ENCODE results near the gene ATXN10. TPM values are rescaled to one million over a fixed set of nuclear protein-coding genes. Genes with fewer than 3 reads are reported as not detected.

The ATXN10 gene
- total RNA-seq, 1 experiment from 2014 or later = 210 TPM

GRCh38 chr22:45776313-45776585 is 104.6 kb downstream of the ATXN10 start:
- peaks cover 92% of the 10 kb centered on the region for H3K4me1 ChIP-seq (ENCODE audit: low read length)
- H3K4me2 ChIP-seq (ENCODE audit: low read depth, low read length, poor library complexity, severe bottlenecking) = peak overlapping the region; percentile 67
- no peaks in the 10 kb centered on the region for H3K27me3 ChIP-seq (ENCODE audit: low read length)
- peak overlapping the region; percentile 98 for H3K27ac ChIP-seq (ENCODE audit: low read length)
- peak overlapping the region; percentile 60 for H3K9ac ChIP-seq (ENCODE audit: low read length)
- no peaks in the 10 kb centered on the region for H3K9me3 ChIP-seq (ENCODE audit: low read length)
- no peaks in the 10 kb centered on the region for H4K20me1 ChIP-seq (ENCODE audit: insufficient read depth, low read depth, low read length)
- no peaks in the 10 kb centered on the region for H3K9me2 ChIP-seq (replicated peaks; ENCODE audit: insufficient read depth, low read length)
- peak; percentile 59 for DNase-seq
- 0 out of 2 replicates have a peak, but pooled peaks cover 4% of the 10 kb centered on the region for H3K36me3 ChIP-seq (ENCODE audit: insufficient read depth, low read length)
- peaks cover 40% of the 10 kb centered on the region for H3K79me2 ChIP-seq (ENCODE audit: low read length)
- H2AFZ ChIP-seq (ENCODE audit: low read length) = no peak overlapping the region
- H3K4me3 ChIP-seq (ENCODE audit: low read length) = peak overlapping the region; percentile 47

- DNase-seq = peak; percentile 94
- Histone ChIP-seq H3K27me3 (ENCODE audit: low read length) (no peaks in the 10 kb centered on the region), H3K4me3 (ENCODE audit: low read length) (peak overlapping the region; percentile 47), H3K79me2 (ENCODE audit: low read length) (peaks cover 50% of the 10 kb centered on the region), H3K4me2 (ENCODE audit: low read depth, low read length, poor library complexity, severe bottlenecking) (peak overlapping the region; percentile 67), H3K9me3 (ENCODE audit: low read length) (no peaks in the 10 kb centered on the region), H3K27ac (ENCODE audit: low read length) (peak overlapping the region; percentile 98), H4K20me1 (ENCODE audit: insufficient read depth, low read depth, low read length) (no peaks in the 10 kb centered on the region), H3K4me1 (ENCODE audit: low read length) (peaks cover 94% of the 10 kb centered on the region), H3K36me3 (ENCODE audit: insufficient read depth, low read length) (peaks cover 9% of the 10 kb centered on the region; the same call in 1 of the 2 replicates), H3K9me2 (replicated peaks; ENCODE audit: insufficient read depth, low read length) (no peaks in the 10 kb centered on the region), H2AFZ (ENCODE audit: low read length) (no peak overlapping the region), H3K9ac (ENCODE audit: low read length) (peak overlapping the region; percentile 60)
Measured at GRCh38 chr22:45777046-45777851, 105.6 kb downstream of the ATXN10 start.

- H3K79me2 ChIP-seq (ENCODE audit: low read length) = peaks cover 56% of the 10 kb centered on the region
- H3K4me3 ChIP-seq (ENCODE audit: low read length) = peak overlapping the region; percentile 45
- peaks cover 13% of the 10 kb centered on the region; the same call in 1 of the 2 replicates for H3K36me3 ChIP-seq (ENCODE audit: insufficient read depth, low read length)
- peak overlapping the region; percentile 55 for H3K9ac ChIP-seq (ENCODE audit: low read length)
- no peaks in the 10 kb centered on the region for H3K9me2 ChIP-seq (replicated peaks; ENCODE audit: insufficient read depth, low read length)
- H3K27ac ChIP-seq (ENCODE audit: low read length) = peak overlapping the region; percentile 98
- H2AFZ ChIP-seq (ENCODE audit: low read length) = no peak overlapping the region
- no peaks in the 10 kb centered on the region for H3K27me3 ChIP-seq (ENCODE audit: low read length)
- H4K20me1 ChIP-seq (ENCODE audit: insufficient read depth, low read depth, low read length) = no peaks in the 10 kb centered on the region
- H3K9me3 ChIP-seq (ENCODE audit: low read length) = no peaks in the 10 kb centered on the region
- peaks cover 94% of the 10 kb centered on the region for H3K4me1 ChIP-seq (ENCODE audit: low read length)
- DNase-seq = no peak
- peak overlapping the region; percentile 67 for H3K4me2 ChIP-seq (ENCODE audit: low read depth, low read length, poor library complexity, severe bottlenecking)
Measured at GRCh38 chr22:45777852-45778375, 106.3 kb downstream of the ATXN10 start.

- Histone ChIP-seq H3K9me3 (ENCODE audit: low read length) (no peaks in the 10 kb centered on the region), H2AFZ (ENCODE audit: low read length) (no peak overlapping the region), H3K27me3 (ENCODE audit: low read length) (no peaks in the 10 kb centered on the region), H4K20me1 (ENCODE audit: insufficient read depth, low read depth, low read length) (no peaks in the 10 kb centered on the region), H3K4me3 (ENCODE audit: low read length) (no peak overlapping the region), H3K9me2 (replicated peaks; ENCODE audit: insufficient read depth, low read length) (no peaks in the 10 kb centered on the region), H3K36me3 (ENCODE audit: insufficient read depth, low read length) (peaks cover 13% of the 10 kb centered on the region; the same call in 1 of the 2 replicates), H3K9ac (ENCODE audit: low read length) (peak overlapping the region; percentile 19; the same call in 1 of the 2 replicates), H3K4me2 (ENCODE audit: low read depth, low read length, poor library complexity, severe bottlenecking) (no peak overlapping the region), H3K27ac (ENCODE audit: low read length) (peak overlapping the region; percentile 93), H3K79me2 (ENCODE audit: low read length) (peaks cover 81% of the 10 kb centered on the region), H3K4me1 (ENCODE audit: low read length) (peaks cover 96% of the 10 kb centered on the region)
- DNase-seq = no peak
Measured at GRCh38 chr22:45781459-45781858, 109.8 kb downstream of the ATXN10 start.

GRCh38 chr22:45781966-45782365 is 110.3 kb downstream of the ATXN10 start:
- Histone ChIP-seq H4K20me1 (ENCODE audit: insufficient read depth, low read depth, low read length) (no peaks in the 10 kb centered on the region), H3K9ac (ENCODE audit: low read length) (no peak overlapping the region), H3K4me1 (ENCODE audit: low read length) (peaks cover 94% of the 10 kb centered on the region), H3K4me3 (ENCODE audit: low read length) (no peak overlapping the region), H3K79me2 (ENCODE audit: low read length) (peaks cover 86% of the 10 kb centered on the region), H3K27ac (ENCODE audit: low read length) (peak overlapping the region; percentile 93), H3K27me3 (ENCODE audit: low read length) (no peaks in the 10 kb centered on the region), H3K4me2 (ENCODE audit: low read depth, low read length, poor library complexity, severe bottlenecking) (no peak overlapping the region), H3K9me3 (ENCODE audit: low read length) (no peaks in the 10 kb centered on the region), H3K36me3 (ENCODE audit: insufficient read depth, low read length) (peaks cover 13% of the 10 kb centered on the region; the same call in 1 of the 2 replicates), H3K9me2 (replicated peaks; ENCODE audit: insufficient read depth, low read length) (no peaks in the 10 kb centered on the region), H2AFZ (ENCODE audit: low read length) (no peak overlapping the region)
- DNase-seq = no peak

- peak overlapping the region; percentile 68 for H3K9ac ChIP-seq (ENCODE audit: low read length)
- H2AFZ ChIP-seq (ENCODE audit: low read length) = no peak overlapping the region
- H3K9me3 ChIP-seq (ENCODE audit: low read length) = no peaks in the 10 kb centered on the region
- DNase-seq = peak; percentile 49
- H3K4me1 ChIP-seq (ENCODE audit: low read length) = peaks cover 84% of the 10 kb centered on the region
- peak overlapping the region; percentile 18; the same call in 1 of the 2 replicates for H3K4me3 ChIP-seq (ENCODE audit: low read length)
- H3K79me2 ChIP-seq (ENCODE audit: low read length) = peaks cover 96% of the 10 kb centered on the region
- no peaks in the 10 kb centered on the region for H3K9me2 ChIP-seq (replicated peaks; ENCODE audit: insufficient read depth, low read length)
- peak overlapping the region; percentile 93 for H3K27ac ChIP-seq (ENCODE audit: low read length)
- no peaks in the 10 kb centered on the region for H4K20me1 ChIP-seq (ENCODE audit: insufficient read depth, low read depth, low read length)
- H3K36me3 ChIP-seq (ENCODE audit: insufficient read depth, low read length) = peaks cover 13% of the 10 kb centered on the region; the same call in 1 of the 2 replicates
- no peaks in the 10 kb centered on the region for H3K27me3 ChIP-seq (ENCODE audit: low read length)
- H3K4me2 ChIP-seq (ENCODE audit: low read depth, low read length, poor library complexity, severe bottlenecking) = peak overlapping the region; percentile 80
Measured at GRCh38 chr22:45783021-45783420, 111.4 kb downstream of the ATXN10 start.

- H3K4me1 ChIP-seq (ENCODE audit: low read length) = peaks cover 77% of the 10 kb centered on the region
- H3K27ac ChIP-seq (ENCODE audit: low read length) = peak overlapping the region; percentile 93
- H3K9me3 ChIP-seq (ENCODE audit: low read length) = no peaks in the 10 kb centered on the region
- no peaks in the 10 kb centered on the region for H4K20me1 ChIP-seq (ENCODE audit: insufficient read depth, low read depth, low read length)
- peaks cover 96% of the 10 kb centered on the region for H3K79me2 ChIP-seq (ENCODE audit: low read length)
- peak overlapping the region; percentile 68 for H3K9ac ChIP-seq (ENCODE audit: low read length)
- H2AFZ ChIP-seq (ENCODE audit: low read length) = no peak overlapping the region
- H3K36me3 ChIP-seq (ENCODE audit: insufficient read depth, low read length) = peaks cover 13% of the 10 kb centered on the region; the same call in 1 of the 2 replicates
- H3K4me3 ChIP-seq (ENCODE audit: low read length) = peak overlapping the region; percentile 63
- H3K9me2 ChIP-seq (replicated peaks; ENCODE audit: insufficient read depth, low read length) = no peaks in the 10 kb centered on the region
- no peak for DNase-seq
- peak overlapping the region; percentile 80 for H3K4me2 ChIP-seq (ENCODE audit: low read depth, low read length, poor library complexity, severe bottlenecking)
- no peaks in the 10 kb centered on the region for H3K27me3 ChIP-seq (ENCODE audit: low read length)
Measured at GRCh38 chr22:45783690-45784089, 112.1 kb downstream of the ATXN10 start.
